PC-9 (cell line): Measurements from ENCODE around the gene LMX1B. TPM values are rescaled to one million over a fixed set of nuclear protein-coding genes. Genes with fewer than 3 reads are reported as not detected.

ENCODE experiments used
- BruUV-seq: library from RNA; stranded (reverse); fragments of 400-500 nt; replicated peaks from 2 replicates; lab custom pipeline; 2021; lab: Mats Ljungman, UMichigan
- CTCF ChIA-PET: fragments of 300-600 bp; sonication (Branson Sonifier 250); formaldehyde crosslinking; loops from one replicate; lab custom pipeline; 2022; ENCODE audit warnings: antibody characterized with exemption; lab: Charles Lee
- POLR2A ChIA-PET: fragments of 300-600 bp; sonication (Branson Sonifier 250); formaldehyde crosslinking; loops from one replicate; lab custom pipeline; 2022; ENCODE audit warnings: antibody characterized with exemption; ENCODE audit not compliant: unreplicated experiment; lab: Charles Lee
- DNase-seq, 2 experiments: peaks; one replicate each; pipeline versions ENCODE4 v3.0.0 to v3.0.0-alpha.2; 2015 to 2022; ENCODE audit warnings: mixed read lengths in 1 of 2
- H2AFZ ChIP-seq: fragments of 200-600 bp; sonication (generic); 2 replicates; pipeline ENCODE4 v1.8.1; 2017; ENCODE audit warnings: antibody characterized with exemption
- H3F3A ChIP-seq: fragments of 200-600 bp; sonication (generic); 2 replicates; pipeline ENCODE4 v1.8.1; 2017; ENCODE audit warnings: antibody characterized with exemption, mild to moderate bottlenecking, low read depth; ENCODE audit not compliant: insufficient read depth
- H3K27ac ChIP-seq: fragments of 200-600 bp; sonication (generic); 2 replicates; pipeline ENCODE4 v1.6.1; 2016; ENCODE audit warnings: mixed run types
- H3K27me3 ChIP-seq: fragments of 200-600 bp; sonication (generic); 2 replicates; pipeline ENCODE4 v1.6.1; 2016; ENCODE audit warnings: low read depth, mixed run types; ENCODE audit not compliant: insufficient read depth
- H3K36me3 ChIP-seq: fragments of 200-600 bp; sonication (generic); 2 replicates; pipeline ENCODE4 v1.6.1; 2016; ENCODE audit warnings: low read depth, mixed run types
- H3K4me1 ChIP-seq: fragments of 200-600 bp; sonication (generic); replicated peaks from 2 replicates; pipeline ENCODE4 v1.6.1; 2016; ENCODE audit warnings: mixed run types; ENCODE audit not compliant: insufficient read depth
- H3K4me2 ChIP-seq: fragments of 200-600 bp; sonication (generic); 2 replicates; pipeline ENCODE4 v1.6.1; 2017; ENCODE audit warnings: mixed run types
- H3K4me3 ChIP-seq: fragments of 200-600 bp; sonication (generic); 2 replicates; pipeline ENCODE4 v1.6.1; 2016; ENCODE audit warnings: mixed run types
- H3K79me2 ChIP-seq: fragments of 200-600 bp; sonication (generic); 2 replicates; pipeline ENCODE4 v1.6.1; 2017; ENCODE audit warnings: low read depth, mixed run types
- H3K9me2 ChIP-seq: fragments of 200-600 bp; sonication (generic); 2 replicates; pipeline ENCODE4 v1.8.1; 2017; ENCODE audit warnings: mild to moderate bottlenecking; ENCODE audit not compliant: insufficient read depth
- H3K9me3 ChIP-seq: fragments of 200-600 bp; sonication (generic); 2 replicates; pipeline ENCODE4 v1.8.1; 2016; ENCODE audit warnings: low read depth; ENCODE audit not compliant: insufficient read depth
- H4K20me1 ChIP-seq: fragments of 200-600 bp; sonication (generic); 2 replicates; pipeline ENCODE4 v1.8.1; 2017; ENCODE audit not compliant: insufficient read depth
- CTCF ChIP-seq: fragments of 200-600 bp; sonication (generic); conservative IDR thresholded peaks from 2 replicates; pipeline ENCODE4 v1.6.1; 2017; ENCODE audit warnings: mixed run types, antibody characterized with exemption, mild to moderate bottlenecking, moderate library complexity
- EZH2 ChIP-seq: fragments of 200-600 bp; sonication (generic); IDR thresholded peaks from 2 replicates; pipeline ENCODE4 v1.8.0; 2017; ENCODE audit warnings: antibody characterized with exemption, low read depth
- intact Hi-C: fragments of 100-400 bp; cut with micrococcal nuclease; formaldehyde crosslinking; loops from one replicate; pipeline ENCODE4 v1.10.0; 2022; ENCODE audit not compliant: unreplicated experiment
- total RNA-seq: library from RNA; stranded (reverse); gene quantifications from 2 replicates; pipeline ENCODE4 v1.2.3, GENCODE V29; 2021

The LMX1B gene
- total RNA-seq, 1 experiment from 2014 or later, result not detected

GRCh38 chr9:126615791-126616447 is 2.2 kb downstream of the LMX1B start:
- DNase-seq, result no peak
- Histone ChIP-seq H3F3A (no peaks in the 10 kb centered on the region), H3K36me3 (no peaks in the 10 kb centered on the region), H3K79me2 (no peaks in the 10 kb centered on the region), H3K27ac (no peak overlapping the region), H3K4me1 (no peaks in the 10 kb centered on the region), H3K27me3 (peaks cover 39% of the 10 kb centered on the region), H3K4me3 (no peak overlapping the region), H2AFZ (no peak overlapping the region), H3K4me2 (no peak overlapping the region), H3K9me3 (no peaks in the 10 kb centered on the region), H4K20me1 (no peaks in the 10 kb centered on the region), H3K9me2 (no peaks in the 10 kb centered on the region)
- intact Hi-C loops, result no loop called here
- POLR2A ChIA-PET, result no interaction called here
- CTCF ChIA-PET, result no interaction called here
- no TSS peak for BruUV-seq
- TF ChIP-seq CTCF (no peak), EZH2 (no peak)

GRCh38 chr9:126616521-126616976 is 2.8 kb downstream of the LMX1B start:
- H3K4me3 ChIP-seq, result no peak overlapping the region
- H3K9me3 ChIP-seq, result no peaks in the 10 kb centered on the region
- ChIA-PET CTCF (no interaction called here), POLR2A (no interaction called here)
- no peaks in the 10 kb centered on the region for H4K20me1 ChIP-seq
- H3F3A ChIP-seq, result no peaks in the 10 kb centered on the region
- no peak overlapping the region for H3K27ac ChIP-seq
- peaks cover 40% of the 10 kb centered on the region for H3K27me3 ChIP-seq
- intact Hi-C loops, result no loop called here
- H3K9me2 ChIP-seq, result no peaks in the 10 kb centered on the region
- no peaks in the 10 kb centered on the region for H3K79me2 ChIP-seq
- H3K4me2 ChIP-seq, result no peak overlapping the region
- no peaks in the 10 kb centered on the region for H3K36me3 ChIP-seq
- TF ChIP-seq EZH2 (no peak), CTCF (no peak)
- H2AFZ ChIP-seq, result no peak overlapping the region
- DNase-seq, result no peak
- no TSS peak for BruUV-seq
- no peaks in the 10 kb centered on the region for H3K4me1 ChIP-seq

GRCh38 chr9:126617003-126617822 is 3.5 kb downstream of the LMX1B start:
- no peak for DNase-seq

More at GRCh38 chr9:126617003-126617822, 3.5 kb downstream of the LMX1B start:
- no peak overlapping the region for H3K4me3 ChIP-seq
- TF ChIP-seq EZH2 (no peak), CTCF (no peak)
- H4K20me1 ChIP-seq, result no peaks in the 10 kb centered on the region
- no peaks in the 10 kb centered on the region for H3K79me2 ChIP-seq
- H3K9me3 ChIP-seq, result no peaks in the 10 kb centered on the region
- no peaks in the 10 kb centered on the region for H3F3A ChIP-seq
- H3K4me1 ChIP-seq, result no peaks in the 10 kb centered on the region
- no peak overlapping the region for H3K4me2 ChIP-seq
- H2AFZ ChIP-seq, result no peak overlapping the region
- BruUV-seq, result no TSS peak
- no peaks in the 10 kb centered on the region for H3K36me3 ChIP-seq
- intact Hi-C loops, result no loop called here
- POLR2A ChIA-PET, result no interaction called here
- no peak overlapping the region for H3K27ac ChIP-seq
- peaks cover 41% of the 10 kb centered on the region for H3K27me3 ChIP-seq
- H3K9me2 ChIP-seq, result no peaks in the 10 kb centered on the region
- CTCF ChIA-PET, result interaction anchor here (0.6 kb wide), 2 partner anchors 98 to 136 kb away, joined by 4 to 5 read pairs; no protein-coding TSS in a partner anchor
